Endothelial cell of umbilical vein (primary cell): ENCODE data around the gene CCL17.

Experiments
- EZH2 ChIP-seq: IDR thresholded peaks from 2 replicates; pipeline ENCODE4 v1.6.1; 2012; ENCODE audit warnings: borderline replicate concordance, low read depth, mild to moderate bottlenecking, moderate library complexity, low read length, inconsistent platforms; ENCODE audit not compliant: severe bottlenecking
- MYC ChIP-seq: IDR thresholded peaks from one replicate; pipeline ENCODE4 v1.6.1; 2011; ENCODE audit warnings: mild to moderate bottlenecking, low read depth, low read length
- POLR2A ChIP-seq: IDR thresholded peaks from 2 replicates; pipeline ENCODE4 v1.6.1; 2012; ENCODE audit warnings: low read depth, mild to moderate bottlenecking, control low read depth, low read length
- POLR2AphosphoS5 ChIP-seq: IDR thresholded peaks from 2 replicates; pipeline ENCODE4 v1.6.1; 2012; ENCODE audit warnings: low read depth, mild to moderate bottlenecking, control low read depth, low read length, moderate library complexity; ENCODE audit not compliant: insufficient read depth
- TF ChIP-seq, protein P1 (sequence below), 2 donors: IDR thresholded peaks; 1 replicate in 1 of 2; 2 replicates in 1 of 2; pipeline ENCODE4 v1.5.1; 2011; ENCODE audit warnings: low read length in 2 of 2, mild to moderate bottlenecking in 2 of 2, moderate library complexity in 2 of 2, control low read depth in 1 of 2, inconsistent platforms in 1 of 2, low read depth in 1 of 2; ENCODE audit not compliant: insufficient read depth in 1 of 2; ENCODE audit errors: extremely low read depth in 1 of 2

DNA sequence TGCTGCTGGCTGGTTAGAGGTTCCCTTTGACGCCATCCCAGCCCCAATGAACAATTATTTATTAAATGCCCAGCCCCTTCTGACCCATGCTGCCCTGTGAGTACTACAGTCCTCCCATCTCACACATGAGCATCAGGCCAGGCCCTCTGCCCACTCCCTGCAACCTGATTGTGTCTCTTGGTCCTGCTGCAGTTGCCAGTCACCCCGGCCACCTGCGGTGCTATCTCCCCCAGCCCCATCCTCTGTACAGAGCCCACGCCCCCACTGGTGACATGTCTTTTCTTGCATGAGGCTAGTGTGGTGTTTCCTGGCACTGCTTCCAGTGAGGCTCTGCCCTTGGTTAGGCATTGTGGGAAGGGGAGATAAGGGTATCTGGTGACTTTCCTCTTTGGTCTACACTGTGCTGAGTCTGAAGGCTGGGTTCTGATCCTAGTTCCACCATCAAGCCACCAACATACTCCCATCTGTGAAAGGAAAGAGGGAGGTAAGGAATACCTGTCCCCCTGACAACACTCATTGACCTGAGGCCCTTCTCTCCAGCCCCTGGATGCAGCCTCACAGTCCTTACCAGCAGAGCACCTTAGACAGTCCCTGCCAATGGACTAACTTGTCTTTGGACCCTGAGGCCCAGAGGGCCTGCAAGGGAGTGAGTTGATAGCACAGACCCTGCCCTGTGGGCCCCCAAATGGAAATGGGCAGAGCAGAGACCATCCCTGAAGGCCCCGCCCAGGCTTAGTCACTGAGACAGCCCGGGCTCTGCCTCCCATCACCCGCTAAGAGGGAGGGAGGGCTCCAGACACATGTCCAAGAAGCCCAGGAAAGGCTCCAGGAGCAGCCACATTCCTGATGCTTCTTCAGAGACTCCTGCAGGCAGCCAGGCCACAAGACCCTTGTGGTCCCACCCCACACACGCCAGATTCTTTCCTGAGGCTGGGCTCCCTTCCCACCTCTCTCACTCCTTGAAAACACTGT, 21.0 kb upstream of the CCL17 start:
- TF ChIP-seq, protein P1, sequence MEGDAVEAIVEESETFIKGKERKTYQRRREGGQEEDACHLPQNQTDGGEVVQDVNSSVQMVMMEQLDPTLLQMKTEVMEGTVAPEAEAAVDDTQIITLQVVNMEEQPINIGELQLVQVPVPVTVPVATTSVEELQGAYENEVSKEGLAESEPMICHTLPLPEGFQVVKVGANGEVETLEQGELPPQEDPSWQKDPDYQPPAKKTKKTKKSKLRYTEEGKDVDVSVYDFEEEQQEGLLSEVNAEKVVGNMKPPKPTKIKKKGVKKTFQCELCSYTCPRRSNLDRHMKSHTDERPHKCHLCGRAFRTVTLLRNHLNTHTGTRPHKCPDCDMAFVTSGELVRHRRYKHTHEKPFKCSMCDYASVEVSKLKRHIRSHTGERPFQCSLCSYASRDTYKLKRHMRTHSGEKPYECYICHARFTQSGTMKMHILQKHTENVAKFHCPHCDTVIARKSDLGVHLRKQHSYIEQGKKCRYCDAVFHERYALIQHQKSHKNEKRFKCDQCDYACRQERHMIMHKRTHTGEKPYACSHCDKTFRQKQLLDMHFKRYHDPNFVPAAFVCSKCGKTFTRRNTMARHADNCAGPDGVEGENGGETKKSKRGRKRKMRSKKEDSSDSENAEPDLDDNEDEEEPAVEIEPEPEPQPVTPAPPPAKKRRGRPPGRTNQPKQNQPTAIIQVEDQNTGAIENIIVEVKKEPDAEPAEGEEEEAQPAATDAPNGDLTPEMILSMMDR (IDR thresholded peaks at IDR 0.05; ENCODE audit: extremely low read depth in 1 of 2, insufficient read depth in 1 of 2, low read depth in 1 of 2, low read length in 2 of 2) = no peak
- TF ChIP-seq POLR2A (no peak), MYC (no peak), POLR2AphosphoS5 (no peak), EZH2 (no peak)
